DMS114 treated with DMSO at 0.1 percent for 48 hours (cell line): ENCODE measurements around the gene NTNG2.
A peak's percentile ranks its signal among the peaks of the same experiment; 100 is the strongest.

ENCODE experiments used
- DNase-seq: peaks from one replicate; lab custom pipeline; 2025; ENCODE audit not compliant: unreplicated experiment; lab: John Stamatoyannopoulos, UW

The NTNG2 gene

GRCh38 chr9:132234535-132234934 is 72.7 kb downstream of the NTNG2 start:
- DNase-seq: no peak

DNA sequence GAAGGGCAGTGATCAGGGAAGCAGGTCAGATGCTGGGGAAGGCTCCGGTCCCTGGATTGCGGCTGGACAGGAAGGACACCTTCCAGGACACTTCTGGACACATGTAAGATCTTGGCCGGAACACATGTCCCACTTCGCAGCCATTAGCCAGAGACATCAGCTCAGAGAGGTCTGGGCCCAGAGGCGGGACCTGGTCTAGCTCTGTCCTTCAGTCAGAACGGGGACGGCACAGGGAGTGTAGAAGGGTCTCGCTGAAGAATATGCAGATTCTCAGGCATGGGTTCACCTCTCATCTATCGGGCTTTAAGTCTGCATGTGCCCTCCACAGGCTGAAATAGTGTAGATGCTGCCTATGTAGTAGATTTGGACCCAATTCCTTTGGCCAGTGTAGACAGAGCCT is 73.3 kb downstream of the NTNG2 start:
- no peak for DNase-seq

- DNase-seq: peak; percentile 13
Measured at GRCh38 chr9:132235894-132236661, 74.2 kb downstream of the NTNG2 start.

DNA sequence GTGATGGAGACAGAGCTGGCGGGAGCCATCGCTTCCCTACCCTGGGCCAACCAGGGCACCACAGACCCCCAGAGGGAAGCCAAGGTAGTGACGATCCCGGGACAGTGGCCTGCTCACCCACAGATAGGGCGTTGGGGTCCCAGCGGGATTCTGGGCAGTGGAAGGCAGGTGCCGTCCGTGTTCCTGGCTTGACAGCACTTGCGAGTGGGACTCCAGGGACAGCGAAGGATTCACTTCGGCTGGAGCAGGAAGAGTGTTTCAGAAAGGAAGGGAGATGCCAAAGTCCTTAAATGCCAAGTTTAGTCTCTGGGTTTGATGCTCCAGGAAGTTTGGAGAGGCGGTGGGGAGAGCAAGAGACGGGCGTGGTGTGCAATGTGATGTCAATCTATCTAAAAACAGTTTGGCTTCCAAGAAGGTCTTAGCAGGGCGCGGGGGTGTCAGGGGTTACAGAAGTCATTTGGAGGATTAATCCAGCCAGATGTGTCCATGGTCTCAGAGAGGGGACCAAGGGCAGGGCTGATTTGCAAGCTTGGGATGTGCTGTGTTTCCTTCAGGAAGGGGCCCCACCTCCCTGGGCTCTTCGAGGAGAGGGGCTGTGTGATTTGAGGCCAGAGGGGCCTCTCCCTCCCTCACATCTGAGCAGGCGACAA is 74.9 kb downstream of the NTNG2 start:
- DNase-seq: no peak

- DNase-seq: no peak
Measured at GRCh38 chr9:132237481-132237880, 75.6 kb downstream of the NTNG2 start.

GRCh38 chr9:132238026-132238972 is 76.4 kb downstream of the NTNG2 start:
- no peak for DNase-seq

DNA sequence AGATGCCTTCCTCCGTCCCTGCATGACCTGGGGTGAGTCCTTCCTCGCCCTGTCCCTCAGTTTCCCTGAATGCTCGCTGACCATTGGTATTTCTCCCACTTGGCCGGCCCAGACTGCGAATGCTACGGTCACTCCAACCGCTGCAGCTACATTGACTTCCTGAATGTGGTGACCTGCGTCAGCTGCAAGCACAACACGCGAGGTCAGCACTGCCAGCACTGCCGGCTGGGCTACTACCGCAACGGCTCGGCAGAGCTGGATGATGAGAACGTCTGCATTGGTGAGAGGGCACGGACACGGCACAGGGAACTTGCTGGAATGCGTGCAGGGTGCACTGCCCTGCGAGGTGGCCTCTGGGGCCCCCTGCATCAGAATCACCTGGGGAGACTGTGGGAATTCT is 77.1 kb downstream of the NTNG2 start:
- no peak for DNase-seq

GRCh38 chr9:132239518-132239917 is 77.7 kb downstream of the NTNG2 start:
- DNase-seq: no peak

DNA sequence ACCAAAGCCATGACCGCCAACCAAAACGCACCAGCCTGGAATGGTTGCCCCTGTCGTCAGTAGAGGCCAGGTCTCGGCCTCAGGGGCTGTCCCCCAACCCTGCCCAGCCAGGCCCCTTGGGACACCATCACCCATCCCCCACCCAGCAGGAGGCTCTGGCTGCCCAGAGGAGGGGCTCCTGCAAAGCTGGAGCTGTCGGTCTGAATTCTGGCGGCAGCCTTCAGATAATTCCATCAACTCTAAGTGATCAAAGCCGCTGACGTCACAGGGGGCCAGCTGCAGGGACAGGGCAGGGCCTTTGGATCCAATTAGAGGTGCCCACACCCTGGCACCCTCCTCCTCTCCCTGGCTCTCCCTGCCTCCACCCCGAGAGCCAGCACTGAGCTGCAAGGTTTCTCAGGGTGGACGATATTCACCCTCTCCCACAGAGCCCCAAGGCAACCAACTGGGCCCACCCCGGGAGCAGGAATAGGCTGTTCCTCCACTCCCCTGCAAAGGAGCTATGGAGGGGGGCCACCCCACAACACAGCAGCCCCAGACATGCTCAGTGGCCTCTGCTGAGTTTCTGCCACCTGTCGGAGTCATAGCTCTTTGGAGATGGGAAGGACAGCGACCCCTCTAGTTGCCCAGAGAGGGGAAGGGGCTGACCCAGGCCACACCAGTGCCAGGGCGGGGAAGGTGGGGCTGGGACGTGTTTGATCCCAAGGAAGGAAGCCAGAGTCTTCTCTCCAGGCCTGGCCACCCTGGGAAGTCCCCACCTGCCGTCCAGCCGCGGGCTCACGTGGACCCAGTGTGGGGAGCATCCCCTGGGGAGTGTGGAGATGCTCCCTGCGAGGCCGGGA is 78.4 kb downstream of the NTNG2 start:
- no peak for DNase-seq

GRCh38 chr9:132240841-132241482 is 79.1 kb downstream of the NTNG2 start:
- peak; percentile 83 for DNase-seq

GRCh38 chr9:132241483-132241839 is 79.6 kb downstream of the NTNG2 start:
- DNase-seq: no peak

GRCh38 chr9:132241840-132242620 is 80.2 kb downstream of the NTNG2 start:
- no peak for DNase-seq

GRCh38 chr9:132242621-132243155 is 80.8 kb downstream of the NTNG2 start:
- no peak for DNase-seq

DNA sequence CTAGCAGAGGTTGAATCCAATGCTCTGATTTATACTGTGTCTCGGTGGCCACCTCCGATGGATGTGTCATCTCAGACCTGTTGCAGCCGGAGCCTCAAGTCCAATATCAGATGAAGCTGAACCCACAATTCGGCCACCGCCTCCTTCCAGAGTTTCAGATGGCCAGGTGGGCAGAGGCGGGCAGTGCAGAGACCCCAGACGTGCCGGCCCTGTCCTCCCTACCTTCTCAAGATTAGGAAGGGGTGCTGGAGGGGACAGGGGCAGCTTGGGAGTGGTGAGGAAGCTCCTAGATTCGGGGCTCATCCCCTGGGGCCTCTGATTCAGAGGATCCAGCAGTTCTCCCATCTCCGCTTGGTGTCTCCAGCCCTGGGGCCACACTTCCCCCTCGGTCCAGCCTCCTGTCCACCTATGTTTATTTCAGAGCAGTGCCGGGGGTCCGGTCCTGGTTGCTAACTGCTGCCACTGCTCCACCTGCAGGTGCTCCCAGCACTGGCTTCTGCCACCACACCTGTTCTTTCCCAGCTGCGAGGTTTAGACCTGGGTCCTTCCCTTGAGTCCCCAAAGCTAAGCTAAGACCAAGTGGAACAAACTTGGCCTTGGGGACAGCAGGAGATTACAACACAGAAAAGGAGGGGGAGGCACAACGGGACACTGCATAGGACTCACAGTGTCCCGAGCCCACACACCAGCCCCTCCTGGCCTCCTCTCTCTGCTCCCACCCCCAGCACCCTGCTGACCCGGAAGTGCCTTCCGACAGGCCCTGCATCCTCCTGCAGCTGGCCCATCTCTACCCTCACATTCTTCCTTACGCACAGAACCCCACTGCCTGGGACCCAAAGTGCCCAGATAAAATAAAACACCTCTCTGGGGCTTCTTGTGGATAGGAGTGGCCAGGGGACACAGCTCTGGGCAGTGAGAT is 81.6 kb downstream of the NTNG2 start:
- no peak for DNase-seq

GRCh38 chr9:132244582-132245455 is 83.0 kb downstream of the NTNG2 start:
- no peak for DNase-seq

DNA sequence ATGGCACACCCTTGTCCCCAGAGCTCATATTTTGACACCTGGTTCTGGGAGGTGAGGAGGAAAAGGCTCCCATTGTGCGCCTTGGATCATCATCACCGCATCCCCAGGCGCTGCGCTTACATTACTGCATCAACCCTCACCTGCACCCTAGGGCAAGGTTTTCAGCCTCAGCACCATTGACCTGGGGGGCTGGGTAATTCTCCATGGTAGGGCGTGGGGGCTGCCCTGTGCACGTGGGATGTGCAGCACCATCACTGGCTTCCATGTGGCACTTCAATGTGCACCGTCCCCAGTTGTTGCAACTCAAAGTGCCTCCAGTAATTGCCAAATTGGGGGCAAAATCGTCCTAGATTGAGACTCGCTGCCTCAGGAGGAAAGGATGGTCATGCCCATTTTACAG is 83.6 kb downstream of the NTNG2 start:
- no peak for DNase-seq

DNA sequence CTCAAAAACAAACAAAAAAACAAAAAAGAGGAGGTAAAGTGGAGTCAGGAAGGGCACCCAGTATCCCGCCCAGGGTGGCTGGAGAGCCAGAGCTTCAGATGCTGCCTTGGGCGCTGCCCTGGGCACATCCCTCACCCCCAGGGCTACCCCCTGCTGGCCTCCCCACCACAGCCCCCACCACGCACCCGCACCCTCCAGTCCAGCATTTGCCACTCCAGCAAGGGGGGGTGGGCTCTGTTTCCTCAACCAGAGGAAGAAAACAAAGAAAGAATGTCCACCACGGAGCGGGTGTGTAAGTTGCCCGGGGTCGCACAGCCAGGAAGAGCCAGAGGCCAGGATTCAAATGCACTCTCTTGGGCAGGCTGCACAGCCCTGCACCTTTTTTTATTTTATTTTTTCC is 86.1 kb downstream of the NTNG2 start:
- no peak for DNase-seq
